Hematopoietic multipotent progenitor cell treated with erythropoietin and hydrocortisone succinate and interleukin-3 and kit ligand, for 17 days (in vitro differentiated cells): ENCODE data around the gene TTLL11.
"Not testable (repeated sequence)": the region's sequence is repeated elsewhere in the genome, so short reads cannot be mapped to it uniquely, and the experiment has no call there.

Experiments
- DNase-seq: peaks from one replicate; pipeline ENCODE4 v3.0.0-alpha.2; 2015; ENCODE audit warnings: low spot score

Gene TTLL11

GRCh38 chr9:122001491-122002201 lies 91.5 kb downstream of the TTLL11 start:
- DNase-seq = no peak

- DNase-seq = not testable (repeated sequence)
Observed at GRCh38 chr9:122000526-122000925, 92.6 kb downstream of the TTLL11 start.

GRCh38 chr9:121999556-121999955 lies 93.6 kb downstream of the TTLL11 start:
- no peak for DNase-seq

GRCh38 chr9:121998513-121999049 lies 94.5 kb downstream of the TTLL11 start:
- DNase-seq = no peak

GRCh38 chr9:121997791-121998190 lies 95.3 kb downstream of the TTLL11 start:
- DNase-seq = no peak

- DNase-seq = no peak
Observed at GRCh38 chr9:121996783-121997182, 96.3 kb downstream of the TTLL11 start.

- DNase-seq = no peak
Observed at GRCh38 chr9:121995997-121996396, 97.1 kb downstream of the TTLL11 start.

- DNase-seq = peak; percentile 83
Observed at GRCh38 chr9:121992571-121993212, 100.4 kb downstream of the TTLL11 start.

GRCh38 chr9:121991307-121991661 lies 101.8 kb downstream of the TTLL11 start:
- DNase-seq = no peak

- DNase-seq = no peak
Observed at GRCh38 chr9:121990600-121991306, 102.4 kb downstream of the TTLL11 start.

- DNase-seq = no peak
Observed at GRCh38 chr9:121989010-121989409, 104.1 kb downstream of the TTLL11 start.

GRCh38 chr9:121987314-121987713 lies 105.8 kb downstream of the TTLL11 start:
- DNase-seq = no peak

- no peak for DNase-seq
Observed at GRCh38 chr9:121985792-121986494, 107.2 kb downstream of the TTLL11 start.

- DNase-seq = no peak
Observed at GRCh38 chr9:121984726-121985402, 108.2 kb downstream of the TTLL11 start.

GRCh38 chr9:121983736-121984135 lies 109.4 kb downstream of the TTLL11 start:
- no peak for DNase-seq

- no peak for DNase-seq
Observed at GRCh38 chr9:121981118-121981883, 111.8 kb downstream of the TTLL11 start.

- DNase-seq = not testable (repeated sequence)
Observed at GRCh38 chr9:121980665-121981064, 112.4 kb downstream of the TTLL11 start.

GRCh38 chr9:121979736-121980135 lies 113.4 kb downstream of the TTLL11 start:
- DNase-seq = no peak

GRCh38 chr9:121976751-121977150 lies 116.4 kb downstream of the TTLL11 start:
- DNase-seq = no peak

GRCh38 chr9:121975801-121976277 lies 117.3 kb downstream of the TTLL11 start:
- no peak for DNase-seq

GRCh38 chr9:121974421-121974820 lies 118.7 kb downstream of the TTLL11 start:
- no peak for DNase-seq
